ENCODE data around the gene OGDH.

Gene OGDH

GRCh38 chr7:44738051-44738723 is 131.8 kb downstream of the OGDH start:
- no peak for DNase-seq (ENCODE audit: low spot score)

- DNase-seq (ENCODE audit: low spot score): no peak
These were observed 132.6 kb downstream of the OGDH start for GRCh38 chr7:44738876-44739665.

GRCh38 chr7:44740055-44740454 is 133.6 kb downstream of the OGDH start:
- DNase-seq (ENCODE audit: low spot score): no peak

- DNase-seq (ENCODE audit: low spot score): no peak
These were observed 137.3 kb downstream of the OGDH start for GRCh38 chr7:44743750-44744149.

- peak; percentile 91 for DNase-seq (ENCODE audit: low spot score)
These were observed 141.9 kb downstream of the OGDH start, which contains the start of gene ZMIZ2 for GRCh38 chr7:44748045-44748947. TSS of gene ZMIZ2 (plus strand) at chr7:44748847. CDS start at chr7:44756250, 7,403 bp downstream.

GRCh38 chr7:44748948-44749731 is 142.7 kb downstream of the OGDH start:
- DNase-seq (ENCODE audit: low spot score): no peak

- DNase-seq (ENCODE audit: low spot score): no peak
These were observed 143.6 kb downstream of the OGDH start for GRCh38 chr7:44749992-44750391.

- no peak for DNase-seq (ENCODE audit: low spot score)
These were observed 144.0 kb downstream of the OGDH start for GRCh38 chr7:44750424-44750823.

- no peak for DNase-seq (ENCODE audit: low spot score)
These were observed 144.6 kb downstream of the OGDH start for GRCh38 chr7:44750921-44751571.

- DNase-seq (ENCODE audit: low spot score): no peak
These were observed 146.4 kb downstream of the OGDH start for GRCh38 chr7:44752822-44753221.

- no peak for DNase-seq (ENCODE audit: low spot score)
These were observed 148.6 kb downstream of the OGDH start for GRCh38 chr7:44754802-44755697.

- no peak for DNase-seq (ENCODE audit: low spot score)
These were observed 149.5 kb downstream of the OGDH start for GRCh38 chr7:44755698-44756627.

- DNase-seq (ENCODE audit: low spot score): no peak
These were observed 150.5 kb downstream of the OGDH start for GRCh38 chr7:44756904-44757303.

- no peak for DNase-seq (ENCODE audit: low spot score)
These were observed 150.9 kb downstream of the OGDH start for GRCh38 chr7:44757311-44757710.

GRCh38 chr7:44757739-44758138 is 151.3 kb downstream of the OGDH start:
- no peak for DNase-seq (ENCODE audit: low spot score)
